Caco-2 (cell line): ENCODE results near the gene NCCRP1. TPM values are rescaled to one million over a fixed set of nuclear protein-coding genes. Genes with fewer than 3 reads are reported as not detected.

Source experiments
- BruUV-seq: library from RNA; stranded (reverse); fragments of 400-500 nt; replicated peaks from 2 replicates; lab custom pipeline; 2021; lab: Mats Ljungman, UMichigan
- CTCF ChIA-PET: fragments of 300-600 bp; sonication (Branson Sonifier 250); formaldehyde crosslinking; loops from one replicate; lab custom pipeline; 2022; ENCODE audit warnings: antibody characterized with exemption; lab: Charles Lee
- POLR2A ChIA-PET: fragments of 300-600 bp; sonication (Branson Sonifier 250); formaldehyde crosslinking; loops from one replicate; lab custom pipeline; 2022; ENCODE audit warnings: antibody characterized with exemption; lab: Charles Lee
- DNase-seq, 2 experiments: peaks; one replicate each; pipeline versions ENCODE4 v3.0.0 to v3.0.0-alpha.2; 2020 to 2022
- H3K27me3 ChIP-seq: replicated peaks from 2 replicates; pipeline ENCODE4 v1.6.0; 2011; ENCODE audit warnings: low read length; ENCODE audit not compliant: control insufficient read depth, insufficient read depth
- H3K36me3 ChIP-seq: 2 replicates; pipeline ENCODE4 v1.5.1; 2011; ENCODE audit warnings: low read length; ENCODE audit not compliant: control insufficient read depth, insufficient read depth
- H3K4me1 ChIP-seq: fragments of 250-450 bp; sonication (Bioruptor Pico); 2 replicates; pipeline ENCODE4 v1.5.1; 2020; ENCODE audit warnings: mild to moderate bottlenecking
- H3K4me3 ChIP-seq: 2 replicates; pipeline ENCODE4 v1.5.1; 2011; ENCODE audit warnings: low read depth, mild to moderate bottlenecking, control low read depth, low read length
- H3K9me3 ChIP-seq: fragments of 250-450 bp; sonication (Bioruptor Pico); 2 replicates; pipeline ENCODE4 v1.5.1; 2020; ENCODE audit warnings: mild to moderate bottlenecking, moderate library complexity
- H3K27ac Mint-ChIP-seq: one replicate; pipeline ENCODE4 v1.8.0; 2022; ENCODE audit warnings: mixed read lengths; ENCODE audit not compliant: unreplicated experiment
- H3K27me3 Mint-ChIP-seq: one replicate; pipeline ENCODE4 v1.8.0; 2022; ENCODE audit warnings: mixed read lengths; ENCODE audit not compliant: insufficient read depth, unreplicated experiment
- H3K36me3 Mint-ChIP-seq: one replicate; pipeline ENCODE4 v1.8.0; 2022; ENCODE audit warnings: mild to moderate bottlenecking, mixed read lengths; ENCODE audit not compliant: insufficient read depth, unreplicated experiment
- H3K4me1 Mint-ChIP-seq: one replicate; pipeline ENCODE4 v1.8.0; 2022; ENCODE audit warnings: low read depth, mixed read lengths; ENCODE audit not compliant: unreplicated experiment
- H3K4me3 Mint-ChIP-seq: one replicate; pipeline ENCODE4 v1.8.0; 2022; ENCODE audit warnings: mild to moderate bottlenecking, moderate library complexity, mixed read lengths; ENCODE audit not compliant: unreplicated experiment
- H3K9me3 Mint-ChIP-seq: one replicate; pipeline ENCODE4 v1.8.0; 2022; ENCODE audit warnings: mixed read lengths; ENCODE audit not compliant: unreplicated experiment
- intact Hi-C: fragments of 100-400 bp; cut with micrococcal nuclease; formaldehyde crosslinking; loops from one replicate; pipeline ENCODE4 v1.10.0; 2022; ENCODE audit not compliant: unreplicated experiment
- total RNA-seq: library from RNA; stranded (reverse); gene quantifications from 2 replicates; pipeline ENCODE4 v1.2.3, GENCODE V29; 2022
- TF ChIP-seq, protein P1 (sequence below), 2 experiments: fragments of 200-600 bp in 1 of 2; IDR thresholded peaks; 1 replicate in 1 of 2; 2 replicates in 1 of 2; pipeline versions ENCODE4 v1.5.1 to v1.8.0; 2011 to 2022; ENCODE audit warnings: antibody characterized with exemption in 1 of 2, control low read depth in 1 of 2, inconsistent platforms in 1 of 2, low read depth in 1 of 2, low read length in 1 of 2, mild to moderate bottlenecking in 1 of 2, moderate library complexity in 1 of 2; ENCODE audit not compliant: insufficient read depth in 1 of 2, severe bottlenecking in 1 of 2, unreplicated experiment in 1 of 2

Gene NCCRP1
- total RNA-seq, 1 experiment from 2014 or later: 0.39 TPM

DNA sequence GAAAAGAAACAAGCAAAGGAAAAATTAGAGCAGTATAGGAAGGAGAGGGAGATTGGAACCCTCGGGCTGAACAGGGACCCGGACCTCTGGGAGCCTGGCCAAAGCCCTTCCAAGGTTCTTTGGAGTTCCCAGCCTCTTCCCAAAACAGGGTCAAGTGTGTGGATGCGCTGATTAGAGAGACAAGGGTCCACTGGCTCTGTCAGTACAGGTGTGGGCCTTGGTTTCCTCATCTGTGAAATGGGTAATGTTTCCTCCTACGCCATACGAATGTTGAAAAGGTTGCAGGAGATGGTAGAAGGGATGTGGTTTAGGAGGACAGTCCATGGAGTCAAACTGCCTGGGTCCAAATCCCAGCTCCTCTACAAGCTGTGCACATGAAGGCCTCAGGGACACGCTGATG is 9.4 kb downstream of the NCCRP1 start:
- Histone ChIP-seq H3K4me1 (peaks cover 29% of the 10 kb centered on the region), H3K4me3 (no peak overlapping the region), H3K36me3 (no peaks in the 10 kb centered on the region), H3K9me3 (no peaks in the 10 kb centered on the region), H3K27me3 (no peaks in the 10 kb centered on the region)
- intact Hi-C loops: no loop called here
- CTCF ChIA-PET: no interaction called here
- Mint-ChIP-seq H3K9me3 (no peaks in the 10 kb centered on the region), H3K27me3 (no peaks in the 10 kb centered on the region), H3K36me3 (no peaks in the 10 kb centered on the region), H3K4me3 (no peak overlapping the region), H3K27ac (no peak overlapping the region), H3K4me1 (peaks cover 9% of the 10 kb centered on the region)
- TF ChIP-seq, protein P1, sequence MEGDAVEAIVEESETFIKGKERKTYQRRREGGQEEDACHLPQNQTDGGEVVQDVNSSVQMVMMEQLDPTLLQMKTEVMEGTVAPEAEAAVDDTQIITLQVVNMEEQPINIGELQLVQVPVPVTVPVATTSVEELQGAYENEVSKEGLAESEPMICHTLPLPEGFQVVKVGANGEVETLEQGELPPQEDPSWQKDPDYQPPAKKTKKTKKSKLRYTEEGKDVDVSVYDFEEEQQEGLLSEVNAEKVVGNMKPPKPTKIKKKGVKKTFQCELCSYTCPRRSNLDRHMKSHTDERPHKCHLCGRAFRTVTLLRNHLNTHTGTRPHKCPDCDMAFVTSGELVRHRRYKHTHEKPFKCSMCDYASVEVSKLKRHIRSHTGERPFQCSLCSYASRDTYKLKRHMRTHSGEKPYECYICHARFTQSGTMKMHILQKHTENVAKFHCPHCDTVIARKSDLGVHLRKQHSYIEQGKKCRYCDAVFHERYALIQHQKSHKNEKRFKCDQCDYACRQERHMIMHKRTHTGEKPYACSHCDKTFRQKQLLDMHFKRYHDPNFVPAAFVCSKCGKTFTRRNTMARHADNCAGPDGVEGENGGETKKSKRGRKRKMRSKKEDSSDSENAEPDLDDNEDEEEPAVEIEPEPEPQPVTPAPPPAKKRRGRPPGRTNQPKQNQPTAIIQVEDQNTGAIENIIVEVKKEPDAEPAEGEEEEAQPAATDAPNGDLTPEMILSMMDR (IDR thresholded peaks at IDR 0.05; ENCODE audit: insufficient read depth in 1 of 2, low read depth in 1 of 2, low read length in 1 of 2, severe bottlenecking in 1 of 2, unreplicated experiment in 1 of 2): no peak
- no peak for DNase-seq
- POLR2A ChIA-PET: no interaction called here
- no TSS peak for BruUV-seq

DNA sequence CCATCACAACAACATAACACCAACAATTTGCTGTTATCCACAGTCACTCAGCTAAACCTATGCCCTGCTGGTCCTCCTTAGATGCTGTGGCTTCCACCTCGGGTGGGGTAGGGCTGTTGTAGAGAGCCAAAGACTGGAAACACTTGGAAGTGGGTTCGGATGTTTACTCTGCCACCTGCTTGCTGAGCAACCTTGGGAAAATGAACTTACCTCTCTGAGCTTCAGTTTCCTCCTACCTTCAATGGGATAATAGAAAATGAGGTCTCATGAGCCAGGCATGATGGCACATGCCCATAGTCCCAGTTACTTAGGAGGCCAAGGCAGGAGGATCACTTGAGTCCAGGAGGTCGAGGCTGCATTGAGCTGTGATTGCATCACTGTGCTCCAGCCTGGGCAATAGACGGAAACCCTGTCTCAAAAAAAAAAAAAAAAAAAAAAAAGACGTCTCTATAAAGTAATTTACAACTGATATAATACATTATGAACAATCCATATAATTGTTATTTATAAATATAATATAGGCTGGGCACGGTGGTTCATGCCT is 10.6 kb downstream of the NCCRP1 start:
- Mint-ChIP-seq H3K36me3 (no peaks in the 10 kb centered on the region), H3K27me3 (no peaks in the 10 kb centered on the region), H3K9me3 (no peaks in the 10 kb centered on the region), H3K27ac (no peak overlapping the region), H3K4me1 (peaks cover 9% of the 10 kb centered on the region), H3K4me3 (no peak overlapping the region)
- Histone ChIP-seq H3K36me3 (no peaks in the 10 kb centered on the region), H3K4me3 (no peak overlapping the region), H3K9me3 (no peaks in the 10 kb centered on the region), H3K4me1 (peaks cover 29% of the 10 kb centered on the region), H3K27me3 (no peaks in the 10 kb centered on the region)
- POLR2A ChIA-PET: no interaction called here
- DNase-seq: no peak
- BruUV-seq: no TSS peak
- TF ChIP-seq, protein P1 (IDR thresholded peaks at IDR 0.05; ENCODE audit: insufficient read depth in 1 of 2, low read depth in 1 of 2, low read length in 1 of 2, severe bottlenecking in 1 of 2, unreplicated experiment in 1 of 2): no peak
- intact Hi-C loops: no loop called here
- CTCF ChIA-PET: interaction anchor here (0.6 kb wide), 1 partner anchor 96 kb away, joined by 3 read pairs; no protein-coding TSS in a partner anchor

DNA sequence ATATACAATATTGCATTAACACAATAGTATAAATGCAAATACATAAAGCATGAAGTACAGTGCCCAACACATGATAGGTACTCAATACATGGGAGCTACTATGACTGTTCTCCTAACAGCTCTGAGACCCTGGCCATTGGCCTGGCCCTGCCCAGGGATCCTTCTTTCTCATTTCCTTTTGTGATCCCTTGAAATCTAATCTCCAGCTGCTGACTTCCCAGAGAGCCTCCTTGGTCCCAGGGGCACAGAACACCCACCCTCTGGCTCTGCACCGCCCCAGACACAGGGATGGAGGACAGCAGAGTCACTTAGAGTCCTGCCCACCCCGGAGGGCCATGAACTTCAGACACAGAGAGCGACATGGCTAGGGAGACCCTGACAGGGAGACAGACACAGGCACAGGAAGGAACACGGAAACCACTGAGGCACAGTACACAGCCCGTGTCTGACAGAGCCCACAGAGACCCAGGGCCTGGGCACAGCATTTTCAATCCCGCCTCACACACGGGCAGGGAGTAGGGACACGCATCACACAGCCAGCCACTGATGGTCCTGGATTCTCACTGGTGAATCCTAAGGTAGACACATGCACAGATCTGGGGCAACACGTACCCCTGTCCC is 11.5 kb downstream of the NCCRP1 start:
- no TSS peak for BruUV-seq
- no peaks in the 10 kb centered on the region for H3K9me3 ChIP-seq
- H3K27me3 Mint-ChIP-seq: no peaks in the 10 kb centered on the region
- H3K4me1 Mint-ChIP-seq: peaks cover 9% of the 10 kb centered on the region
- POLR2A ChIA-PET: no interaction called here
- intact Hi-C loops: no loop called here
- DNase-seq: no peak
- TF ChIP-seq, protein P1 (IDR thresholded peaks at IDR 0.05; ENCODE audit: insufficient read depth in 1 of 2, low read depth in 1 of 2, low read length in 1 of 2, severe bottlenecking in 1 of 2, unreplicated experiment in 1 of 2): no peak
- peaks cover 20% of the 10 kb centered on the region for H3K4me1 ChIP-seq
- H3K27me3 ChIP-seq: no peaks in the 10 kb centered on the region
- no peaks in the 10 kb centered on the region for H3K9me3 Mint-ChIP-seq
- CTCF ChIA-PET: no interaction called here
- no peaks in the 10 kb centered on the region for H3K36me3 ChIP-seq
- no peak overlapping the region for H3K4me3 ChIP-seq
- H3K36me3 Mint-ChIP-seq: no peaks in the 10 kb centered on the region
- no peak overlapping the region for H3K27ac Mint-ChIP-seq
- no peak overlapping the region for H3K4me3 Mint-ChIP-seq
